HepG2 (cell line): ENCODE data around the gene NUDT21. TPM values are rescaled to one million over a fixed set of nuclear protein-coding genes. Genes with fewer than 3 reads are reported as not detected.

Experiments used
- ATF2 ChIP-seq: sonication (generic); formaldehyde crosslinking; IDR thresholded peaks from 2 replicates; pipeline ENCODE4 v1.4.0; 2020; ENCODE audit warnings: missing genetic modification reagents
- EP300 ChIP-seq, 3 experiments: sonication (generic) in 1 of 3; formaldehyde crosslinking in 1 of 3; IDR thresholded peaks; 2 replicates each; pipeline versions ENCODE4 v1.5.1 to v1.6.1; 2011 to 2020; ENCODE audit warnings: low read depth in 2 of 3, low read length in 2 of 3, borderline replicate concordance in 1 of 3, improper control_type of control experiment in 1 of 3, mild to moderate bottlenecking in 1 of 3, missing genetic modification reagents in 1 of 3, moderate library complexity in 1 of 3
- ESRRA ChIP-seq: sonication (generic); formaldehyde crosslinking; IDR thresholded peaks from 2 replicates; pipeline ENCODE4 v1.5.1; 2020; ENCODE audit warnings: mild to moderate bottlenecking, low read depth, missing genetic modification reagents
- FOXK1 ChIP-seq: sonication (generic); formaldehyde crosslinking; IDR thresholded peaks from 2 replicates; pipeline ENCODE4 v1.4.0; 2020; ENCODE audit warnings: low read depth, missing genetic modification reagents, borderline replicate concordance
- MED1 ChIP-seq: sonication (generic); formaldehyde crosslinking; IDR thresholded peaks from 2 replicates; pipeline ENCODE4 v1.4.0; 2020; ENCODE audit warnings: missing genetic modification reagents
- PRDM10 ChIP-seq: sonication (generic); formaldehyde crosslinking; IDR thresholded peaks from 2 replicates; pipeline ENCODE4 v1.4.0; 2020; ENCODE audit warnings: low read depth, missing genetic modification reagents
- RAD21 ChIP-seq: fragments of 450-650 bp; formaldehyde crosslinking; IDR thresholded peaks from 2 replicates; pipeline ENCODE4 v1.5.0; 2020; ENCODE audit warnings: mild to moderate bottlenecking
- SAP130 ChIP-seq: IDR thresholded peaks from 2 replicates; pipeline ENCODE4 v1.6.1; 2016; ENCODE audit warnings: low read depth
- SIX1 ChIP-seq: sonication (generic); formaldehyde crosslinking; IDR thresholded peaks from 2 replicates; pipeline ENCODE4 v1.4.0; 2020; ENCODE audit warnings: missing genetic modification reagents, borderline replicate concordance
- YEATS4 ChIP-seq: sonication (generic); formaldehyde crosslinking; IDR thresholded peaks from 2 replicates; pipeline ENCODE4 v1.4.0; 2020; ENCODE audit warnings: missing genetic modification reagents, borderline replicate concordance
- ZNF225 ChIP-seq: sonication (generic); formaldehyde crosslinking; IDR thresholded peaks from 2 replicates; pipeline ENCODE4 v1.4.0; 2020; ENCODE audit warnings: mild to moderate bottlenecking, missing genetic modification reagents
- ZNF484 ChIP-seq: sonication (generic); formaldehyde crosslinking; IDR thresholded peaks from 2 replicates; pipeline ENCODE4 v1.5.1; 2020; ENCODE audit warnings: mild to moderate bottlenecking, low read depth, missing genetic modification reagents, borderline replicate concordance
- ZNF766 ChIP-seq: sonication (generic); formaldehyde crosslinking; IDR thresholded peaks from 2 replicates; pipeline ENCODE4 v1.5.0; 2020; ENCODE audit warnings: missing genetic modification reagents, borderline replicate concordance
- ZSCAN30 ChIP-seq: sonication (generic); formaldehyde crosslinking; IDR thresholded peaks from 2 replicates; pipeline ENCODE4 v1.5.0; 2020; ENCODE audit warnings: mild to moderate bottlenecking, missing genetic modification reagents
- polyA plus RNA-seq, 8 experiments: library from polyadenylated mRNA; depleted of rRNA in 3 of 8; stranded (reverse) in 7 of 8; unstranded in 1 of 8; fragments of >200 nt; fragmentation: Illumina TruSeq in 4 of 8; extraction: Trizol in 4 of 8; gene quantifications; 2 replicates each; pipeline versions ENCODE4 v1.2.1 to v1.2.3, GENCODE V29; 2011 to 2016; ENCODE audit warnings: low read depth in 4 of 8, missing spikeins in 1 of 8, mixed read lengths in 1 of 8; ENCODE audit not compliant: insufficient read depth in 1 of 8
- total RNA-seq, 5 experiments: library from RNA; depleted of rRNA; stranded (reverse); fragments of >200 nt; fragmentation: Illumina TruSeq; extraction: Trizol; gene quantifications; 2 replicates each; pipeline ENCODE4 v1.2.3, GENCODE V29; 2016; ENCODE audit warnings: low read depth in 1 of 5
- TF ChIP-seq, protein P1 (sequence below): sonication (generic); formaldehyde crosslinking; IDR thresholded peaks from one replicate; pipeline ENCODE4 v1.5.1; 2020; ENCODE audit warnings: mild to moderate bottlenecking, missing genetic modification reagents; ENCODE audit errors: not compliant biosample characterization

The NUDT21 gene
- total and polyA plus RNA-seq, 2 of the 13 experiments (the other 11 are each of a cell fraction or from before 2014, with no cell fraction given): 177 to 210 TPM

GRCh38 chr16:56408379-56409098, 42.6 kb downstream of the NUDT21 start (continued):
- TF ChIP-seq YEATS4 (CRISPR knock-in tag) (0 out of 2 replicates have a peak, but pooled peaks have one; percentile 38), ZNF766 (CRISPR knock-in tag) (0 out of 2 replicates have a peak, but pooled peaks have one; percentile 20), FOXK1 (CRISPR knock-in tag) (no peak), SAP130 (CRISPR knock-in tag) (0 out of 2 replicates have a peak, but pooled peaks have one; percentile 24), ATF2 (no peak), ZNF484 (CRISPR knock-in tag) (no peak), ZNF225 (CRISPR knock-in tag) (no peak), SIX1 (CRISPR knock-in tag) (no peak), MED1 (no peak), ZSCAN30 (no peak), EP300 (IDR thresholded peaks at IDR 0.05; ENCODE audit: low read depth in 2 of 2, low read length in 2 of 2) (no peak), EP300 (CRISPR knock-in tag; IDR thresholded peaks at IDR 0.05; ENCODE audit: borderline replicate concordance) (no peak), PRDM10 (no peak), ESRRA (0 out of 2 replicates have a peak, but pooled peaks have one; percentile 14), RAD21 (CRISPR knock-in tag) (0 out of 2 replicates have a peak, but pooled peaks have one; percentile 12)
- TF ChIP-seq, protein P1, sequence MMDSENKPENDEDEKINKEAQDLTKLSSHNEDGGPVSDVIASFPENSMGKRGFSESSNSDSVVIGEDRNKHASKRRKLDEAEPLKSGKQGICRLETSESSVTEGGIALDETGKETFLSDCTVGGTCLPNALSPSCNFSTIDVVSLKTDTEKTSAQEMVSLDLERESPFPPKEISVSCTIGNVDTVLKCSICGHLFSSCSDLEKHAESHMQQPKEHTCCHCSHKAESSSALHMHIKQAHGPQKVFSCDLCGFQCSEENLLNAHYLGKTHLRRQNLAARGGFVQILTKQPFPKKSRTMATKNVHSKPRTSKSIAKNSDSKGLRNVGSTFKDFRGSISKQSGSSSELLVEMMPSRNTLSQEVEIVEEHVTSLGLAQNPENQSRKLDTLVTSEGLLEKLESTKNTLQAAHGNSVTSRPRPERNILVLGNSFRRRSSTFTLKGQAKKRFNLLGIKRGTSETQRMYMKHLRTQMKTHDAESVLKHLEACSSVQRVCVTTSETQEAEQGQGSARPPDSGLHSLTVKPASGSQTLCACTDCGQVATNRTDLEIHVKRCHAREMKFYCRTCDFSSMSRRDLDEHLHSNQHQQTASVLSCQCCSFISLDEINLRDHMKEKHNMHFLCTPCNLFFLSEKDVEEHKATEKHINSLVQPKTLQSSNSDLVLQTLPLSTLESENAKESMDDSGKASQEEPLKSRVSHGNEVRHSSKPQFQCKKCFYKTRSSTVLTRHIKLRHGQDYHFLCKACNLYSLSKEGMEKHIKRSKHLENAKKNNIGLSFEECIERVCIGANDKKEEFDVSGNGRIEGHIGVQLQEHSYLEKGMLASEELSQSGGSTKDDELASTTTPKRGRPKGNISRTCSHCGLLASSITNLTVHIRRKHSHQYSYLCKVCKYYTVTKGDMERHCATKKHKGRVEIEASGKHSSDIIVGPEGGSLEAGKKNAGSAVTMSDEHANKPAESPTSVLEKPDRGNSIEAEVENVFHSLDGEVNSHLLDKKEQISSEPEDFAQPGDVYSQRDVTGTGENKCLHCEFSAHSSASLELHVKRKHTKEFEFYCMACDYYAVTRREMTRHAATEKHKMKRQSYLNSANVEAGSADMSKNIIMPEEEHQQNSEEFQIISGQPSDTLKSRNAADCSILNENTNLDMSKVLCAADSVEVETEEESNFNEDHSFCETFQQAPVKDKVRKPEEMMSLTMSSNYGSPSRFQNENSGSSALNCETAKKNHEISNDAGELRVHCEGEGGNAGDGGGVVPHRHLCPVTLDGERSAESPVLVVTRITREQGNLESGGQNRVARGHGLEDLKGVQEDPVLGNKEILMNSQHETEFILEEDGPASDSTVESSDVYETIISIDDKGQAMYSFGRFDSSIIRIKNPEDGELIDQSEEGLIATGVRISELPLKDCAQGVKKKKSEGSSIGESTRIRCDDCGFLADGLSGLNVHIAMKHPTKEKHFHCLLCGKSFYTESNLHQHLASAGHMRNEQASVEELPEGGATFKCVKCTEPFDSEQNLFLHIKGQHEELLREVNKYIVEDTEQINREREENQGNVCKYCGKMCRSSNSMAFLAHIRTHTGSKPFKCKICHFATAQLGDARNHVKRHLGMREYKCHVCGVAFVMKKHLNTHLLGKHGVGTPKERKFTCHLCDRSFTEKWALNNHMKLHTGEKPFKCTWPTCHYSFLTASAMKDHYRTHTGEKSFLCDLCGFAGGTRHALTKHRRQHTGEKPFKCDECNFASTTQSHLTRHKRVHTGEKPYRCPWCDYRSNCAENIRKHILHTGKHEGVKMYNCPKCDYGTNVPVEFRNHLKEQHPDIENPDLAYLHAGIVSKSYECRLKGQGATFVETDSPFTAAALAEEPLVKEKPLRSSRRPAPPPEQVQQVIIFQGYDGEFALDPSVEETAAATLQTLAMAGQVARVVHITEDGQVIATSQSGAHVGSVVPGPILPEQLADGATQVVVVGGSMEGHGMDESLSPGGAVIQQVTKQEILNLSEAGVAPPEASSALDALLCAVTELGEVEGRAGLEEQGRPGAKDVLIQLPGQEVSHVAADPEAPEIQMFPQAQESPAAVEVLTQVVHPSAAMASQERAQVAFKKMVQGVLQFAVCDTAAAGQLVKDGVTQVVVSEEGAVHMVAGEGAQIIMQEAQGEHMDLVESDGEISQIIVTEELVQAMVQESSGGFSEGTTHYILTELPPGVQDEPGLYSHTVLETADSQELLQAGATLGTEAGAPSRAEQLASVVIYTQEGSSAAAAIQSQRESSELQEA (CRISPR knock-in tag): no peak
